H1 (cell line): ENCODE data around the gene GLP1R. TPM values are rescaled to one million over a fixed set of nuclear protein-coding genes. Genes with fewer than 3 reads are reported as not detected.

Source experiments
- CTCF ChIA-PET: fragments of 300-600 bp; sonication (Branson Sonifier 250); formaldehyde crosslinking; loops from one replicate; lab custom pipeline; 2021; ENCODE audit not compliant: partially characterized antibody; lab: Charles Lee
- POLR2A ChIA-PET: fragments of 300-600 bp; sonication (Branson Sonifier 250); formaldehyde crosslinking; loops from one replicate; lab custom pipeline; 2021; ENCODE audit warnings: inconsistent platforms; ENCODE audit not compliant: partially characterized antibody; lab: Charles Lee
- DNase-seq, 2 experiments: peaks; one replicate each; pipeline versions ENCODE4 v3.0.0 to v3.0.0-alpha.2; 2010 to 2022; ENCODE audit warnings: low spot score in 2 of 2, low read depth in 1 of 2, mixed read lengths in 1 of 2
- FAIRE-seq: peaks from 2 replicates; lab custom pipeline; 2011; peaks lifted over from hg19 to GRCh38; lab: Jason Lieb, UNC
- H2AFZ ChIP-seq: 2 replicates; pipeline ENCODE4 v1.8.1; 2012; ENCODE audit warnings: low read length, inconsistent platforms
- H2AK5ac ChIP-seq: 2 replicates; pipeline ENCODE4 v1.6.1; 2013; ENCODE audit warnings: low read depth, low read length
- H2BK120ac ChIP-seq: replicated peaks from 2 replicates; pipeline ENCODE3; 2013; ENCODE audit warnings: low read depth, low read length, inconsistent platforms
- H2BK12ac ChIP-seq: 2 replicates; pipeline ENCODE4 v1.6.1; 2013; ENCODE audit warnings: low read depth, low read length
- H2BK15ac ChIP-seq: 2 replicates; pipeline ENCODE4 v1.6.1; 2013; ENCODE audit warnings: low read length
- H2BK20ac ChIP-seq: 2 replicates; pipeline ENCODE4 v1.6.1; 2013; ENCODE audit warnings: low read length
- H2BK5ac ChIP-seq: 2 replicates; pipeline ENCODE4 v1.6.1; 2013; ENCODE audit warnings: low read depth, low read length
- H3K14ac ChIP-seq: 2 replicates; pipeline ENCODE4 v1.6.1; 2013; ENCODE audit warnings: inconsistent platforms; ENCODE audit not compliant: insufficient read length
- H3K18ac ChIP-seq: 2 replicates; pipeline ENCODE4 v1.6.1; 2013; ENCODE audit warnings: low read length; ENCODE audit errors: extremely low read depth
- H3K23ac ChIP-seq: 2 replicates; pipeline ENCODE4 v1.6.1; 2013; ENCODE audit warnings: inconsistent platforms; ENCODE audit not compliant: insufficient read length
- H3K23me2 ChIP-seq: 2 replicates; pipeline ENCODE4 v1.6.1; 2013; ENCODE audit warnings: low read depth, low read length
- H3K27ac ChIP-seq: 2 replicates; pipeline ENCODE4 v1.6.1; 2011; ENCODE audit warnings: low read depth, low read length, inconsistent platforms
- H3K27me3 ChIP-seq, 4 experiments: replicated peaks in 1 of 4; 1 replicate in 1 of 4; 2 replicates in 3 of 4; pipeline versions ENCODE4 v1.6.1 to v1.8.1; 2011 to 2013; ENCODE audit warnings: low read length in 3 of 4, mild to moderate bottlenecking in 3 of 4, inconsistent platforms in 2 of 4, mixed read lengths in 2 of 4, moderate library complexity in 1 of 4; ENCODE audit not compliant: control insufficient read depth in 3 of 4, insufficient read depth in 3 of 4; ENCODE audit errors: extremely low read depth in 1 of 4
- H3K36me3 ChIP-seq, 4 experiments: 2 replicates each; pipeline versions ENCODE4 v1.6.1 to v1.8.1; 2011 to 2013; ENCODE audit warnings: mild to moderate bottlenecking in 4 of 4, low read length in 3 of 4, moderate library complexity in 2 of 4, control low read depth in 1 of 4, inconsistent platforms in 1 of 4; ENCODE audit not compliant: insufficient read depth in 4 of 4, control insufficient read depth in 2 of 4
- H3K4ac ChIP-seq: replicated peaks from 2 replicates; pipeline ENCODE3; 2013; ENCODE audit warnings: low read length, low read depth, mixed read lengths, inconsistent platforms; ENCODE audit not compliant: insufficient read length
- H3K4me1 ChIP-seq, 4 experiments: replicated peaks in 1 of 4; 1 replicate in 1 of 4; 2 replicates in 3 of 4; pipeline versions ENCODE4 v1.6.1 to v1.8.1; 2011 to 2013; ENCODE audit warnings: low read length in 3 of 4, inconsistent platforms in 2 of 4, mixed read lengths in 1 of 4; ENCODE audit not compliant: insufficient read depth in 4 of 4, control insufficient read depth in 3 of 4
- H3K4me2 ChIP-seq, 2 experiments: 2 replicates each; pipeline versions ENCODE4 v1.6.1 to v1.8.1; 2011 to 2013; ENCODE audit warnings: low read depth in 2 of 2, low read length in 2 of 2, control low read depth in 1 of 2, inconsistent platforms in 1 of 2, mild to moderate bottlenecking in 1 of 2; ENCODE audit not compliant: insufficient read depth in 1 of 2
- H3K4me3 ChIP-seq, 4 experiments: fragments of 200-600, 300-600 bp in 1 of 4; sonication (generic), shearing (Covaris generic), sonication (Bioruptor Twin) in 1 of 4; 2 replicates each; pipeline versions ENCODE4 v1.5.1 to v1.8.1; 2011 to 2016; ENCODE audit warnings: low read length in 4 of 4, low read depth in 3 of 4, control low read depth in 2 of 4, inconsistent platforms in 2 of 4, mild to moderate bottlenecking in 2 of 4, mixed read lengths in 1 of 4, moderate library complexity in 1 of 4; ENCODE audit not compliant: insufficient read depth in 2 of 4; ENCODE audit errors: extremely low read depth in 1 of 4
- H3K56ac ChIP-seq: replicated peaks from 2 replicates; pipeline ENCODE3; 2013; ENCODE audit warnings: low read depth, mild to moderate bottlenecking, mixed read lengths, low read length, inconsistent platforms; ENCODE audit not compliant: insufficient read length
- H3K79me1 ChIP-seq: 2 replicates; pipeline ENCODE4 v1.6.1; 2013; ENCODE audit warnings: low read depth, low read length, control low read depth
- H3K79me2 ChIP-seq, 2 experiments: 2 replicates each; pipeline versions ENCODE4 v1.6.1 to v1.8.1; 2012 to 2013; ENCODE audit warnings: low read length in 2 of 2, mild to moderate bottlenecking in 2 of 2, inconsistent platforms in 1 of 2; ENCODE audit not compliant: insufficient read depth in 2 of 2, control insufficient read depth in 1 of 2
- H3K9ac ChIP-seq, 4 experiments: replicated peaks in 1 of 4; 1 replicate in 1 of 4; 2 replicates in 3 of 4; pipeline versions ENCODE4 v1.6.1 to v1.8.1; 2011 to 2013; ENCODE audit warnings: low read depth in 3 of 4, low read length in 3 of 4, control low read depth in 2 of 4, mild to moderate bottlenecking in 2 of 4, moderate library complexity in 2 of 4, inconsistent platforms in 1 of 4; ENCODE audit errors: extremely low read depth in 1 of 4
- H3K9me3 ChIP-seq, 2 experiments: 2 replicates each; pipeline versions ENCODE4 v1.6.1 to v1.8.1; 2012 to 2013; ENCODE audit warnings: mild to moderate bottlenecking in 2 of 2, moderate library complexity in 2 of 2, control low read depth in 1 of 2, inconsistent platforms in 1 of 2, low read depth in 1 of 2, low read length in 1 of 2, mixed read lengths in 1 of 2; ENCODE audit not compliant: insufficient read depth in 2 of 2
- H4K20me1 ChIP-seq, 2 experiments: replicated peaks in 1 of 2; 2 replicates each; pipeline versions ENCODE3 to v1.8.1; 2011 to 2013; ENCODE audit warnings: inconsistent platforms in 2 of 2, low read length in 2 of 2, mild to moderate bottlenecking in 1 of 2; ENCODE audit not compliant: insufficient read depth in 2 of 2, control insufficient read depth in 1 of 2
- H4K5ac ChIP-seq: 2 replicates; pipeline ENCODE4 v1.6.1; 2013; ENCODE audit warnings: low read length, low read depth, mixed read lengths, inconsistent platforms; ENCODE audit not compliant: insufficient read length
- H4K8ac ChIP-seq: 2 replicates; pipeline ENCODE4 v1.8.0; 2013; ENCODE audit warnings: mild to moderate bottlenecking, moderate library complexity, low read length, inconsistent platforms; ENCODE audit not compliant: insufficient read depth; ENCODE audit errors: extremely low read depth
- H4K91ac ChIP-seq: replicated peaks from 2 replicates; pipeline ENCODE3; 2013; ENCODE audit warnings: low read length, mixed read lengths, inconsistent platforms; ENCODE audit not compliant: insufficient read length
- RBBP5 ChIP-seq: IDR thresholded peaks from 2 replicates; pipeline ENCODE4 v1.7.1; 2012; ENCODE audit warnings: low read depth, mild to moderate bottlenecking, inconsistent platforms, low read length, moderate library complexity, borderline replicate concordance
- WGBS, 2 experiments: shearing (Covaris generic) in 1 of 2; methylation state at CpG; one replicate each; pipeline versions ENCODE4 v1.1.6 to v1.1.7; 2013 to 2015; ENCODE audit warnings: low lambda C conversion rate in 2 of 2, mixed read lengths in 2 of 2, inconsistent platforms in 1 of 2, low coverage in 1 of 2, missing lambda C conversion rate in 1 of 2; ENCODE audit not compliant: insufficient replicate concordance in 2 of 2, insufficient coverage in 1 of 2, insufficient read length in 1 of 2; ENCODE audit errors: extremely low coverage in 1 of 2, missing lambda C conversion rate in 1 of 2; 5-methylcytosine and 5-hydroxymethylcytosine counted together
- polyA plus RNA-seq, 7 experiments: library from polyadenylated mRNA; depleted of rRNA in 3 of 7; stranded (reverse) in 5 of 7; unstranded in 2 of 7; fragments of >200 nt in 5 of 7; fragments of 200-250 nt in 2 of 7; gene quantifications; 1 replicate in 5 of 7; 2 replicates in 1 of 7; 4 replicates in 1 of 7; pipeline versions ENCODE4 v1.2.1 to v1.2.3, GENCODE V29; 2011 to 2013; ENCODE audit warnings: missing spikeins in 2 of 7, mixed read lengths in 2 of 7
- total RNA-seq: library from RNA; stranded (reverse); fragmentation: NEBNext Ultra II Directional; extraction: Animal tissue kit (Norgen Biotek cat#: 25700); gene quantifications from 2 replicates; pipeline ENCODE4 v1.2.1, GENCODE V29; 2021

GLP1R gene
- total and polyA plus RNA-seq, 2 of the 8 experiments (the other 6 are each of a cell fraction or from before 2014, with no cell fraction given), result 2.6 to 2.7 TPM

- Histone ChIP-seq H3K4me1 (no peaks in the 10 kb centered on the region), H3K4me2 (no peak overlapping the region), H4K20me1 (no peaks in the 10 kb centered on the region), H3K79me1 (no peaks in the 10 kb centered on the region)
- no peak for TF ChIP-seq RBBP5
- TF ChIP-seq, all 59 proteins: peak for 0
- Histone ChIP-seq H4K5ac (no peak overlapping the region), H3K79me2 (no peaks in the 10 kb centered on the region), H2BK12ac (no peak overlapping the region), H3K9ac (no peak overlapping the region), H3K9me3 (no peaks in the 10 kb centered on the region), H3K4ac (no peak overlapping the region), H3K14ac (no peak overlapping the region), H3K23me2 (no peaks in the 10 kb centered on the region), H4K91ac (no peak overlapping the region), H2AK5ac (no peak overlapping the region), H3K23ac (no peak overlapping the region), H3K4me3 (no peak overlapping the region), H2BK5ac (no peak overlapping the region), H3K18ac (no peak overlapping the region), H2BK15ac (0 out of 2 replicates have a peak overlapping the region, but pooled peaks have one; percentile 62), H3K27me3 (no peaks in the 10 kb centered on the region; a peak in 1 of 7 replicates), H3K36me3 (no peaks in the 10 kb centered on the region), H3K56ac (no peak overlapping the region), H2BK20ac (no peak overlapping the region), H3K27ac (no peak overlapping the region), H2BK120ac (no peak overlapping the region), H2AFZ (no peak overlapping the region), H4K8ac (no peak overlapping the region)
- FAIRE-seq, result no peak
- CTCF ChIA-PET, result interaction anchor here (1.3 to 5.1 kb wide), 6 partner anchors 8 to 293 kb away, joined by 3 to 49 read pairs (median 8); no protein-coding TSS in a partner anchor
- 14% methylated on average over 1 of the region's 1 CpG; no CpG with 5 or more reads in 1 of the 2 experiments for WGBS, 2 experiments
- DNase-seq, result no peak
- POLR2A ChIA-PET, result no interaction called here
Observed at GRCh38 chr6:39009476-39009875, 39.1 kb upstream of the GLP1R start.
